Measurements from ENCODE around the gene IRAG1. TPM values are rescaled to one million over a fixed set of nuclear protein-coding genes. Genes with fewer than 3 reads are reported as not detected.

Gene IRAG1
- total RNA-seq, 1 experiment from 2014 or later = 27.5 TPM

- peak; percentile 97 for DNase-seq (ENCODE audit: low read depth)
Observed at GRCh38 chr11:10669258-10670033, 24.1 kb downstream of the IRAG1 start.

- DNase-seq (ENCODE audit: low read depth) = peak; percentile 83
Observed at GRCh38 chr11:10667521-10667885, 26.1 kb downstream of the IRAG1 start.

GRCh38 chr11:10666556-10667520 lies 26.7 kb downstream of the IRAG1 start:
- DNase-seq (ENCODE audit: low read depth) = peak; percentile 76

- DNase-seq (ENCODE audit: low read depth) = no peak
Observed at GRCh38 chr11:10664496-10664895, 29.1 kb downstream of the IRAG1 start.

- DNase-seq (ENCODE audit: low read depth) = no peak
Observed at GRCh38 chr11:10663990-10664389, 29.6 kb downstream of the IRAG1 start.

GRCh38 chr11:10663365-10663764 lies 30.2 kb downstream of the IRAG1 start:
- peak; percentile 50 for DNase-seq (ENCODE audit: low read depth)

GRCh38 chr11:10660323-10660722 lies 33.2 kb downstream of the IRAG1 start:
- no peak for DNase-seq (ENCODE audit: low read depth)

GRCh38 chr11:10659339-10660216 lies 34.0 kb downstream of the IRAG1 start:
- DNase-seq (ENCODE audit: low read depth) = peak; percentile 99

- peak; percentile 79 for DNase-seq (ENCODE audit: low read depth)
Observed at GRCh38 chr11:10658621-10659338, 34.8 kb downstream of the IRAG1 start.

GRCh38 chr11:10657308-10658271 lies 36.0 kb downstream of the IRAG1 start:
- DNase-seq (ENCODE audit: low read depth) = peak; percentile 92

- peak; percentile 77 for DNase-seq (ENCODE audit: low read depth)
Observed at GRCh38 chr11:10655943-10656576, 37.5 kb downstream of the IRAG1 start.

- DNase-seq (ENCODE audit: low read depth) = peak; percentile 52
Observed at GRCh38 chr11:10655227-10655626, 38.3 kb downstream of the IRAG1 start.

GRCh38 chr11:10654811-10655150 lies 38.8 kb downstream of the IRAG1 start:
- peak; percentile 73 for DNase-seq (ENCODE audit: low read depth)

GRCh38 chr11:10653946-10654810 lies 39.4 kb downstream of the IRAG1 start:
- peak; percentile 77 for DNase-seq (ENCODE audit: low read depth)

- no peak for DNase-seq (ENCODE audit: low read depth)
Observed at GRCh38 chr11:10653261-10653660, 40.3 kb downstream of the IRAG1 start.

GRCh38 chr11:10651656-10652361 lies 41.7 kb downstream of the IRAG1 start:
- peak; percentile 88 for DNase-seq (ENCODE audit: low read depth)

GRCh38 chr11:10650630-10651029 lies 42.9 kb downstream of the IRAG1 start:
- DNase-seq (ENCODE audit: low read depth) = no peak

- DNase-seq (ENCODE audit: low read depth) = no peak
Observed at GRCh38 chr11:10650166-10650565, 43.4 kb downstream of the IRAG1 start.
